Neural crest cell (in vitro differentiated cells): Measurements from ENCODE around the gene GLRX5. TPM values are rescaled to one million over a fixed set of nuclear protein-coding genes. Genes with fewer than 3 reads are reported as not detected.
A peak's percentile ranks its signal among the peaks of the same experiment; 100 is the strongest.

Source experiments
- DNase-seq: peaks from one replicate; pipeline ENCODE4 v3.0.0; 2021; ENCODE audit warnings: low read depth, mixed read lengths, low spot score
- H3K27ac Mint-ChIP-seq: one replicate; pipeline ENCODE4 v1.8.0; 2021; ENCODE audit warnings: mild to moderate bottlenecking, mixed read lengths; ENCODE audit not compliant: unreplicated experiment
- H3K27me3 Mint-ChIP-seq: 2 replicates; pipeline ENCODE4 v1.8.0; 2021; ENCODE audit warnings: low read depth, mild to moderate bottlenecking, mixed read lengths
- H3K36me3 Mint-ChIP-seq: 2 replicates; pipeline ENCODE4 v1.8.0; 2021; ENCODE audit warnings: low read depth, mild to moderate bottlenecking, mixed read lengths
- H3K4me1 Mint-ChIP-seq: 2 replicates; pipeline ENCODE4 v1.8.0; 2021; ENCODE audit warnings: mixed read lengths
- H3K4me3 Mint-ChIP-seq: one replicate; pipeline ENCODE4 v1.8.0; 2021; ENCODE audit warnings: mild to moderate bottlenecking, mixed read lengths
- H3K9me3 Mint-ChIP-seq: 2 replicates; pipeline ENCODE4 v1.8.0; 2021; ENCODE audit warnings: mixed read lengths
- total RNA-seq: library from RNA; stranded (reverse); gene quantifications from 2 replicates; pipeline ENCODE4 v1.2.1, GENCODE V29; 2021
- TF ChIP-seq, protein P1 (sequence below): fragments of 200-600 bp; sonication (generic); conservative IDR thresholded peaks from 2 replicates; pipeline ENCODE4 v1.5.0; 2021; ENCODE audit warnings: antibody characterized with exemption, mild to moderate bottlenecking

Gene GLRX5
- total RNA-seq, 1 donor from 2014 or later: 69.3 TPM

DNA sequence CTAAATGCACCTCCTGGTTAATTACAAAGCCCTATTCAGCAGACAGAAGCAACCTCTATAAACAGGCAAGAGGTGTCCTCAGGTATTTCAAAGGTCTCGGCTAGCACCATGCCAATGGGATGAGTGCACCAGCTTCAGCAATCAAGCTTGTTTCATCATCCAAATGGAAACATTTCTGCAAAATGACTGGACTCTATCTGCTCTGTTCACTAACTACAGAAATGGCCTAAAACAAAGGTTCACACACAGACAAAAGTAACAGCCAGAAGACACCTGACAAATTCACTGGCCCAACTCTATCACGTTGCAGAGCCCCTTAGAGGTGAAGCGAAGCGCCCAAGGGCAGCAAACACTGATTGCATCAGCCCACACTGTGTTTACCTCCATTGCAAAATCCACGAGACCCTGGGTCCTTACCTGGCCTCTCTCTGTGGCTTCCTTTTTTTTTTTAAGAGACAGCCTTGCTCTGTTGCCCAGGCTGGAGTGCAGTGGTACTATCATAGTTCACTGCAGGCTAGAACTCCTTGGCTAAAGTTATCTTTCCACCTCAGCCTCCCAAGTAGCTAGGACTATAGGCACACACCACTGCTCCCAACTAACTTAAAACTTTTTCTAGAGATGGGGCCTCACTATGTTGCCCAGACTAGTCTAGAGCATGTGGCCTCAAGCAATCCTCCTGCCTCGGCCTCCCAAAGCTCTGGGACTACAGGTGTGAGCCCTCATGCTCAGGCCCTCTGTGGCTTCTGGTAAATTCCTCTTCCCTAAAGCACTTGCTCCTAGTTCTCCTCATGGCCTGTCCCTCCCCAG, 9.9 kb upstream of the GLRX5 start:
- Mint-ChIP-seq H3K9me3 (no peaks in the 10 kb centered on the region), H3K36me3 (no peaks in the 10 kb centered on the region), H3K4me1 (peaks cover 5% of the 10 kb centered on the region), H3K4me3 (no peak overlapping the region), H3K27me3 (peaks cover 3% of the 10 kb centered on the region), H3K27ac (no peak overlapping the region)
- no peak for DNase-seq
- TF ChIP-seq, protein P1, sequence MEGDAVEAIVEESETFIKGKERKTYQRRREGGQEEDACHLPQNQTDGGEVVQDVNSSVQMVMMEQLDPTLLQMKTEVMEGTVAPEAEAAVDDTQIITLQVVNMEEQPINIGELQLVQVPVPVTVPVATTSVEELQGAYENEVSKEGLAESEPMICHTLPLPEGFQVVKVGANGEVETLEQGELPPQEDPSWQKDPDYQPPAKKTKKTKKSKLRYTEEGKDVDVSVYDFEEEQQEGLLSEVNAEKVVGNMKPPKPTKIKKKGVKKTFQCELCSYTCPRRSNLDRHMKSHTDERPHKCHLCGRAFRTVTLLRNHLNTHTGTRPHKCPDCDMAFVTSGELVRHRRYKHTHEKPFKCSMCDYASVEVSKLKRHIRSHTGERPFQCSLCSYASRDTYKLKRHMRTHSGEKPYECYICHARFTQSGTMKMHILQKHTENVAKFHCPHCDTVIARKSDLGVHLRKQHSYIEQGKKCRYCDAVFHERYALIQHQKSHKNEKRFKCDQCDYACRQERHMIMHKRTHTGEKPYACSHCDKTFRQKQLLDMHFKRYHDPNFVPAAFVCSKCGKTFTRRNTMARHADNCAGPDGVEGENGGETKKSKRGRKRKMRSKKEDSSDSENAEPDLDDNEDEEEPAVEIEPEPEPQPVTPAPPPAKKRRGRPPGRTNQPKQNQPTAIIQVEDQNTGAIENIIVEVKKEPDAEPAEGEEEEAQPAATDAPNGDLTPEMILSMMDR: no peak

DNA sequence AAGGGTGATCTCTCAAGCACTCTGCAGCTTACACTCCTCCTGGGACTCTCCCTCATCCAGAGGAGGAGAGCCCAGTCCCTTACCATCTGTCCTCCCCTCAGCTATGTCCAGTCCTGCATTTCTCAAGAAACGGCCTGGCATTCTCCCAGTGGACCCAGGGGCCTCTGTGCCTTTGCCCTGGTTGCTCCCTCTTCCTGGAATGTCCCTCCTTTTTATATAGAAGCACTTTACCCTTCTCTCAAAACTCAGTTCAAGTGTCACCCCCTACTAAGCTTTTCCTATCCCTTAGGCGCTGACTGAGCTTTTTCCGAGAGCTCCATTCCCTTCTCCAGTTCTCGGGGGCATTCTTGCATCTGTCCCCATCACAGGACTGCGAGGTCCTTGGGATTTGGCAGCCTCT, 8.9 kb upstream of the GLRX5 start:
- Mint-ChIP-seq H3K27ac (no peak overlapping the region), H3K4me1 (peaks cover 10% of the 10 kb centered on the region), H3K27me3 (no peaks in the 10 kb centered on the region), H3K9me3 (no peaks in the 10 kb centered on the region), H3K36me3 (no peaks in the 10 kb centered on the region), H3K4me3 (no peak overlapping the region)
- no peak for DNase-seq
- TF ChIP-seq, protein P1: no peak

DNA sequence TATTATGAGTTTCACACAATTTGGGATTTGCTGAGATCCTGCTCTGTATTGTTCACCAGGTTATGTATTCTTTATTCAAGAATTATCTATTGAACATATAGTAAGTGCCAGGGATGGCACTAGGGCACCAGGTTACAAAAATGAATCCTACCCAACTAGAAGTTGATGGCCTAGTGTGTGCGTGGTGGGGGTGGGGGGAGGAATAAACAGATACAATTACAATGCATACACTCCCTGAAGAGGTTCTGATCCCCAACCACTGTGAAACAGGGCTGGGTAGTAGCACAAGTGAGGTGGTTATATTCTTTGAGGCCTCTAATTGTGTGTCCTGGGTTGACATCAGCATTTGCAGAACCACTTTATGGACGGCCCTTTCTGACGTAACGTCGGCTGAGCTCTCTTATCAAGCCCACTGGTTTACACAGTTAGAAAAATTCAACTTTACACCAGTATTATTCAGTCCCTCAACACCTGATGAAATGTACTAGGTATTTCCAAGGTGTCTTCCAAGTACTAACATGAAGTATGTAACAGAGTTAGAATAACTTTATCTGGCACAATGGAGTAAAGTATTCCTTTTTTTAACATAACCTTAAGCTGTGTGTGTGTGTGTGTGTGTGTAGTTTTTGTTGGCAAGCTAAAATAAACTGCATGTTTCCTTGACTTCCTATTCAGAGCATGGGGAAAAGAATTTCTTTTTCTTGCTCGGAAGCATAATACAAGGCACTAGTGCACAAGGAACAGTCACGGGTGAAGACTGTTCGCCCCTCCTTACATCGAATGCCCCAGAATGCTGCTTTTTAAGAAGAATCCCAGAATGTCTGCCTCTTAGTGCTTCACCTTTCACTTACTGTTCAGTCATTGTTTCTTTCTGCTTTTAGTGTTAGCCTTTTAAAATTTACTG, 8.1 kb upstream of the GLRX5 start:
- H3K27ac Mint-ChIP-seq: no peak overlapping the region
- H3K27me3 Mint-ChIP-seq: no peaks in the 10 kb centered on the region
- H3K4me1 Mint-ChIP-seq: peaks cover 16% of the 10 kb centered on the region
- TF ChIP-seq, protein P1: no peak
- H3K36me3 Mint-ChIP-seq: no peaks in the 10 kb centered on the region
- no peak for DNase-seq
- H3K9me3 Mint-ChIP-seq: no peaks in the 10 kb centered on the region
- H3K4me3 Mint-ChIP-seq: no peak overlapping the region

DNA sequence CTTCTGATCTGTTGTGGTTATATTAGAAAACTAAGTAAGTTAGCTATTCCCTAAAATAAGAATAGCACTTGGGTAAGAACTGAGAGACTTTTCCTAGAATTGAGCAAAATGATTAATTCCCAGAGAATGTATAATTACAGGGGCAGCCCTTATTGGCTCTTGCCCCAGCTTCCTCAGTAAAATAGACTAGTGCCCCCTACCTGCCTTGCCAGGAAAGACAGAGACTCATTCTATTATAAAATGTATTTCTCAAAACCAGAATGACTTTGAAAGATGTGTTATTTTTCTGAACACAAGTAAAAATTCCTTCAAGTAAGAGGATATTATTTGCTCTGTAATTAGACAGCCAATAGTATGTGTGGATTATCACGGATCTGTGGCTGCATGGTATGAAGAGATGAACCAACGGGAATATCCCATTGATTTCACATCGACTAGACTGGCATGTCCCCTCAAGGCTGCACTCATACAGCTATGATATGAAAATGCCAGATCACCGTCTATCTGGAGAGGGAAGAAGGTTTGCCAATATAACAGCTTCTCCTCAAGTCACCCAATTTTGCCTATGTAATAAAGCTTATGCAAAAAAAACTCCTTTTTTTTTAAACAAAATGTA, 7.4 kb upstream of the GLRX5 start:
- Mint-ChIP-seq H3K4me3 (peak overlapping the region; percentile 2), H3K4me1 (peaks cover 24% of the 10 kb centered on the region), H3K27ac (no peak overlapping the region)

DNA sequence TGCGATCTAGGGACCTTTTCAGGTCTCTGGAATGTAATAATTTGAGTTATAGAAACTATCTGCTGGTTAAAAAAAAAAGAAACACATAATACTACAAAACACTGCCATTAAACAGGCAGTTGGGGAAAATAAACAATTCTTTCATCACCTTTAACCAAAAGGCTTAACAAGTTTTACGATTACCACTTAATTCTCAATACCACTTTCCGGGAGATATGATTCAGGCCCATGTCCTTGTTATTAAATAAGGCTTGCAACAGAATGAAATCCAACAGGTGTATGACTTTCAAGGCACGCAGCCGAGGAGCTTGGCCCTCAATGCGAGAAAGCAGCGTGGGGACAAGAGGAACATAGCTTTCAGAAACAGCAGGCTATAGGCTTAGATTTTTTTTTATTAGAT, 5.6 kb upstream of the GLRX5 start:
- no peak overlapping the region for H3K27ac Mint-ChIP-seq
- no peak for DNase-seq

More for the DNA sequence above, 7.4 kb upstream of the GLRX5 start:
- H3K9me3 Mint-ChIP-seq: no peaks in the 10 kb centered on the region
- no peaks in the 10 kb centered on the region for H3K36me3 Mint-ChIP-seq
- H3K27me3 Mint-ChIP-seq: no peaks in the 10 kb centered on the region
- no peak for DNase-seq
- TF ChIP-seq, protein P1: peak; percentile 75

More for the DNA sequence above, 5.6 kb upstream of the GLRX5 start:
- TF ChIP-seq, protein P1: no peak
- Mint-ChIP-seq H3K36me3 (no peaks in the 10 kb centered on the region), H3K4me1 (peaks cover 35% of the 10 kb centered on the region), H3K27me3 (no peaks in the 10 kb centered on the region), H3K4me3 (peak overlapping the region; percentile 14), H3K9me3 (no peaks in the 10 kb centered on the region)
